ENCODE data around the gene SMAD6.
"Not testable (repeated sequence)": the region's sequence is repeated elsewhere in the genome, so short reads cannot be mapped to it uniquely, and the experiment has no call there.

Gene SMAD6

DNA sequence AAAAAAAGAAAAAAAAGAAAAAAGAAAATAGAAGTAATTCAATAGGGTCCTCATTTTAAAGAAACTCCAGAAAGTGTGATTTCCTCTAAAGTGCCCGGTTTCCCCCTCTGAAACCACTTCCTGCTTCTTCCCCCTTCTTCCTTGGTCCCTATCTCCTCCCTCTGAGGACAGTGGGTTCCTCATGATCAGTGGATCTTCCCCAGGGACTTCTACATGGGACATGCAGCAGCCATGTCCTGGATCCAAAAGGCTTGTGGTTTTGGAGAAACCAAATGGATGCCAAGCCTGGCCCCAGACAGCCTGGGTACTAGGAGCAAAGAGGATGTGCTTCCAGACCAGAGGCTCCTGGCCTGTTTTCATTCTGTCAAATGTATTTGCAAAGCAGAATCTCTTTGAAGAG, 26.6 kb upstream of the SMAD6 start:
- no peak for DNase-seq (ENCODE audit: low read depth, low spot score)

DNA sequence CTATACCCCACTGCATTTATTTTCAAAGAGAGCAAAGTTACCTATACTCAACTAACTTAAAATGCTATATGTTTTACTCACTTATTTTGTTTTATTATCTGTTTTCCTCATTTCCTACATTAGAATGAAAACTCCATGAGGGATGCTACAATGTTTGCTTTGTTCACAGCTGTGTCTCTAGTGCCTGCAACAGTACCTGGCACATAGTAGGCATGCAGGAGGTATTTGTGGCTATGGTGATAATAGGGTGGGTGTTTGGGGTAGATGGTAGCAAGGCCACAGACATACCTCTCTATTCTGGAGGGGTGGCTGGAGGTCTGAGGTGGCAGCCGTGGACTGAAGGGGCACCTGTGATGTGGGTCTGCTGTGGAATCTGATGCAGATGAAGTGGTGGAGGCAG, 24.7 kb upstream of the SMAD6 start:
- no peak for DNase-seq (ENCODE audit: low read depth, low spot score)

DNA sequence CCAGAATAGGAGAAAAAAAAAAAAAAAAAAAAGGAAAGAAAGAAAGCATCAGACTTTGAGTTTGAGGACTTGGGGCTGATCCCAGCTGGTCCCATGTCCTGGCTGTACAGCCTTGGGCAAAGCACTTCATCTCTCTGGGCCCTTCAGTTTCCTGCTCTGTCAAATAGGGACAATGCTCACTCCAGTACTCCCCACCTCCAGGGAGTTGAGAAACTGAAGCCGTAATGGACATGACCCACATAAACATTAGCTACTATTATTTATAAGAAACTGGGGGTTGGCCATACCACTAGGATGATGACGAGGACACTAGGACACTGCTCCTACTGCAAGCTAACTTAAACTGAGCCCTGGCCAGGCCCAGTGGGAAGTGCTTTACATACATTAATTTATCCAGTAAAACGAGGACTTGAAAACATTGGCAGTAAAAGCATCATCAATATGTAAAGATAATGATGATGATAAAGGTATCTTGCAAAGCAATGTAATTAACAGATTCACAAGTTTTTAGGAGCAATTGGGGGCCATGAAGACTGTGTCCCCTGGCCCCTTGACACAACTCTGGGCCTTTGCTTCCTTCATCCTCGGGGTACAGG, 22.9 kb upstream of the SMAD6 start:
- DNase-seq (ENCODE audit: low read depth, low spot score) = no peak

DNA sequence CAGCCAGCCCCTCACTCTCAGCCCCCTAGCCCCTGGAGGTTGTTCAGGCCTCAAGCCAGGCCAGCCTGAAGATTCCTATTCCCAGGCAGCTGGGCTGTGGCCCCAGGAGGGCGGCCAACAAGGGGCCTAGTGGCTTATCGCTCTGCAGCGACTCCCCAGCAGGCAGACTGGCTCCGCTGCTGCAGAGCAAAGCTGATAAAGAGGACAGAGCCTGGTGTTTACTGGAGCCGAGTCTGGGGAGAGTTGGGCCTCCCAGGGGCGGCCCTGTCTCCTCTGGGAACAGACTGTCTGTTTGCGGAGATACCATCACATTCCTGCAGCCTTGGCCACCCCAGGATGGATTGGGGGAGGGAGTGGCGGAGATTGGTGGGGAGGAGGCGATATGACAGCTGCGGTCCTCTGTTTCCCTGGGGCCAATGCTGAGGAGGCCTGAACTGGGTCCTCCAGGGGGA, 22.4 kb upstream of the SMAD6 start:
- DNase-seq (ENCODE audit: low read depth, low spot score) = no peak

DNA sequence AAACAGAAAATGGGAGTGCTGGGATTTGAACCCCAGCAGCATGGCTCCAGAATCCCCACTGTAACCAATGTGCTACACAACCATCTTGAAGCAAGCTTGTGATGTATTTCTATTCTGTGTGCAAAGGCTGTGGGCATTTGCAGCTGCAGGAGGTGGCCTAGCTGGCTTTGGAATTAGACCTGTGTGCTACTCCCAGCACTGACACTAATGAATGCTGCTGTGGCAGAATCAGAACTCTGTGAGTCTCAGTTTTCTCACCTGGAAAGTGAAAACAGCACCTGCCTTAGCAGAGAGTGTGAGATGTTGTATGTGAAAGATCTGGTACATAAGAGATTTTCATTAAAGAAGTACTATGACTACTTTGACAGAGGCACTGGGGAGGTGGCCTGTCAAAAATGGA, 21.5 kb upstream of the SMAD6 start:
- DNase-seq (ENCODE audit: low read depth, low spot score) = no peak

DNA sequence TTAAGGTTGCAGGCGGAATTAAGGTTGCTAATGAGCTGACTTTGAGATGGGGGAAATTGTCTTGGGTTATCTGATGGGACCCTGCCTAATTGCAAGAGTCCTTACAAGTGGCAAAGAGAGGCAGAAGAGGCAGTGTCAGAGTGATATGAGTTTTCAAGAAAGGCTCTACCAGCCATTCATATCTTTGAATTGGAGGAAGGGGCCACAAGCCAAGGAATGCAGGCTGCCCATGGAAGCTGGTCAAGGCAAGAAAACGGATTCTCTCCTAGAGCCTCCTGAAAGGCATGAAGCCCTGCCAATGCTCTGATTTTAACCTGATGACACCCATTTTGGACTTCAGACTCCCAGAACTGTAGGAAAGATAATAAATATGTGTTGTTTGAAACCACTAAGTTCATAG, 20.6 kb upstream of the SMAD6 start:
- no peak for DNase-seq (ENCODE audit: low read depth, low spot score)

DNA sequence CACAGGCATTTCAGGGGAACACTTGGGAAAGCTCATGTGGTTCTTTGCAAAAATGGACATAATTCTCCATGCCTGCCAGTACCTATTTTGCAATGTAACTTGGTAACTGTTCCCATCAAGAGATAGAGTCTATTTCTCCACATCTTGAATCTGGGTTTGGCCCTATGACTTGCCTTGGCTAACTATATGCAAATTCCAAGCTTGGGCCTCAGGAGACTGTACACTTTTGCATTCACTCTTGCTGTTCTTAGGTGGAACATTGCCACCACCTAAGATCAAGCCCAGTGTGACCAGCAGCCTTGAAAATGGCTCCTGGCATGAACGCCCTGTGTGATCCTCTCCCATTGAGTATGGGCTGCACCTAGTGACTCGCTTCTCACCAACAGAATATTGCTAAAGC, 19.8 kb upstream of the SMAD6 start:
- DNase-seq (ENCODE audit: low read depth, low spot score) = no peak

DNA sequence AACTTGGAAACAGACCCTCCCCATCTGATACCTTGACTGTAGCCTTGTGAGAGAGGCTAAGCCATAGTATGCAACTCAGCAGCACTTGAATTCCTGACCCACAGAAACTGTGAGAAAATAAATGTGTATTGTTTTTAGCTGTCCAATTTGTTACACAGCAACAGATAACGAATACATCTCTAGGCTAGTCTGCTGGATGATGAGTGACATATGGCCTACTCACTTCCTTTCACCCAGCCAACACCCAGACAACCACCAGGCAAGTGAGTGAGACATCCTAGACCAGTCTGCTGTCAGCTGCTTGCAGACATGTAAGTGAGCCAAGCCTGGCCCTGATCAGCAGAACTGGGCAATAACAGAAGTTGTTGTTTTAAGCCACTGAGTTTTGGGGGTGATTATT, 19.2 kb upstream of the SMAD6 start:
- no peak for DNase-seq (ENCODE audit: low read depth, low spot score)

DNA sequence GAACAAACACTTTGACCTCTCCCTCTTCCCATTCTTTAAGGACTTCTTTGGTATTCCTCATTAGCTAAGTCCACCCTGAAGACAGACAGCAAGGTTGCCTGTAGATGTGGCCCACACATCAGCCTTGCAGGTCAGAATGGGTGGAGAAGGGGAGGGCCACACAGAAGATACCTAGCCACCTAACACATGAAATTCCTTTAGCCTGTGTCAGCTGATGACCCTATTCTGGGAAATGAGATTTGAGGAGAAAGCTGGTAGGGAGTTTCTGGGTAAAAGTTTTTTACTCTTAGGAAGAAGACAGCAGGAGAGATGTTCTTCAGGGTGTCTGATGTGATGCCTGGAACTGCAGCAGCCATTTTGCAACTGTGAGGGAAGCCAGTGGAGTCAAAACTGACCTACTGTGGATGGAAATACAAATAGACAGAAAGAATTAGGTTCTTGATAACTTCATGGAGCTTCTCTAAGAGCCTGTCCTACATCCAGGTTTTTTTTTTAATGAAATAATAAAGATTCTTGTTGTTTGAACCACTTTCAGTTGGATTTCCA, 17.8 kb upstream of the SMAD6 start:
- DNase-seq (ENCODE audit: low read depth, low spot score) = no peak

DNA sequence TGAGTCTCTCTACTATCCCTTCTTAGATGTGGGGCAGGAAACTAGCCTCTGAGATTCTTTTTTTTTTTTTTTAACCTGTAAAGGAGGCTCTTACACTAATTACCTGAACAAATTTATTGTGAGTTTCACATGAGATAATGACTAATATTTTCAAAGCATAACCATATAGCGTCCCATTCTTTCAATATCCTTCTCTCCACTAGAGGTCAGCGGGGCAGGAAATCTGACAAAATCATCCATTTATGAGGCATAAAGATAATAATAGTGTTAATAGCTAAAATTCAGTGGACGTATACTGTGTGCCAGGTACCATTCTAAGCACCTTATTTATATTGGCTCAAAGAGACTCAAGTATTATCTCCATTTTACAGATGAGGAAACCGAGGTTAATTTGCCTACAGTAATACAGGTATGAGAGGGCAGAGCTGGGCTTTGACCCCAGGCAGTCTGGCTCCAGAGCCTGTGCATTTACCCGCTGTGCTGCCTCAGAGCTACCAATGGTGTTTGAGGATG, 16.3 kb upstream of the SMAD6 start:
- DNase-seq (ENCODE audit: low read depth, low spot score) = no peak

DNA sequence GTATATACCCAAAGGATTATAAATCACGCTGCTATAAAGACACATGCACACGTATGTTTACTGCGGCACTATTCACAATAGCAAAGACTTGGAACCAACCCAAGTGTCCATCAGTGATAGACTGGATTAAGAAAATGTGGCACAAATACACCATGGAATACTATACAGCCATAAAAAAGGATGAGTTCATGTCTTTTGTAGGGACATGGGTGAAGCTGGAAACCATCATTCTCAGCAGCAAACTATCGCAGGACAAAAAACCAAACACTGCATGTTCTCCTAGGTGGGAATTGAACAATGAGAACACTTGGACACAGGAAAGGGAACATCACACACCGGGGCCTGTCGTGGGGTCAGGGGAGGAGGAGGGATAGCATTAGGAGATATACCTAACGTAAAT, 11.1 kb upstream of the SMAD6 start:
- not testable (repeated sequence) for DNase-seq (ENCODE audit: low read depth, low spot score)

DNA sequence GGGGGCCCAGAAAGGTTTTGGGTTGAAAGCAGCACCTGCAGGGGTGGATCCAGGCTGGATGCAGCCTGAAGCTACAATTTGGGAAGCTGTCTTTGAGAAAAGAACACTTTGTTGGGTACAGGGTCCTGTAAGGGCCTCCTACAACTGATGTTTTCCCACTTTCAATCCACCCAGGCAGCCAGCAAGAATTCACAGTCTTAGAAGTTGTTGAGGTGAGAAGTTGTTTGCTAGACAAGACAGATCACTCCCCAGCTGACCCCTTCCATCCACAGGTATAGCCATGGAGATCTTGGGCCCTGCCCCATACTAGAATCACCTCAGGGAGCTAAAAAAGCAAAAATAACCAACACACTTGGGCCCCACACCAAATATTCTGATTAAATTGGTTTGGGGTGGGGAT, 10.3 kb upstream of the SMAD6 start:
- DNase-seq (ENCODE audit: low read depth, low spot score) = no peak

DNA sequence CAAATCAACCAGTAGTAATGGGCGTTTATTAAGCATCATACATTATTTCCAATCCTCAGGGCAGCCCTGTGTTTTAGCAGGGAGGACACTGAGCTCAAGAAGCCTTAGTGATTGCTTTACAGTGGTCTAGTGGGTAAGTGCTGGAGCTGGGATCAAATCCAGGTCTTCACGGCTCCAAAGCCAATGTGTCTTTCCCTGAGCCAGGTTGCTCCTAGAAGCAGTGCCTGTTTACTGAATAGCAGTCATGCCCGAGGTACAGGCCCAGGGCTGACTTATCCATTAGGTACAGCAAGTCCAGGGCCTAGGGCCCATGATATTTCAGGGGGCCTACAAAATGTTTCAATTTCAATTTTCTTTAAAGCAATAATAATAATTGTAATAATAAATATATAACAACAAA, 9.6 kb upstream of the SMAD6 start:
- DNase-seq (ENCODE audit: low read depth, low spot score) = no peak

DNA sequence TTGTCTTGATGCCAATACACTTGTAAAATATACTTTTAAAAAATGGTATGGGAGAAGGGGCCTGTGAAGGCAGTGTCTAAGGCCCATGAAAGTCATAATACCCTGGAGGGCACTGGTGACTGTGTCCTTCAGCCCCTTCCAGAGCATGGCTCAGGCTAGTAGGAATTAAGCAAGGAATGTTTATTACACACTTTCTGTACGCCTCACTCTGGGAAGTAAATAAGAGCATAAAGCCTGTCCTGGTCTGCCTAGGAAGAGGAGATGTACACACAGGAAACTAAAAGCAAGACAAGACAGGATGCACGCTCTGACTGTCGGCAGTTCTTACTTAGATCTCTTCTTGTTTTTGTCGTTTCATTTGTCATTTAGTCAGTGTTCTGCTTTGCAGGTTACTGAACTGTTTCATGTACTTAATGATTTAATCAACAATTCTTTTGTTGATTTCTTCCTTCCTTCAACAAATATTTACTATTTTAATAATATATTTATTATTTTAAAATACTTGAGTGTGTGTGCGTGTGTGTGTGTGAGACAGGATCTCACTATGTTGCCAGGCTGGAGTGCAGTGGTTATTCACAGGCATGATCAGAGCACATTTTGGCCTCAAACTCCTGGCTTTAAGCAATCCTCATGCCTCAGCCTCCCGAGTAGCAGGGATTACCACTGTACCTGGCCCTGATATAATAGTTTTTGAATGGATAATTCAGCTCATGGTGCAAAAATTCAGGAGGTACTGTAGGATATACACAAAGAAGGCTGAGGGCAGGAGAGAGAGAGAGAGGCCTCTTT, 9.0 kb upstream of the SMAD6 start:
- no peak for DNase-seq (ENCODE audit: low read depth, low spot score)

DNA sequence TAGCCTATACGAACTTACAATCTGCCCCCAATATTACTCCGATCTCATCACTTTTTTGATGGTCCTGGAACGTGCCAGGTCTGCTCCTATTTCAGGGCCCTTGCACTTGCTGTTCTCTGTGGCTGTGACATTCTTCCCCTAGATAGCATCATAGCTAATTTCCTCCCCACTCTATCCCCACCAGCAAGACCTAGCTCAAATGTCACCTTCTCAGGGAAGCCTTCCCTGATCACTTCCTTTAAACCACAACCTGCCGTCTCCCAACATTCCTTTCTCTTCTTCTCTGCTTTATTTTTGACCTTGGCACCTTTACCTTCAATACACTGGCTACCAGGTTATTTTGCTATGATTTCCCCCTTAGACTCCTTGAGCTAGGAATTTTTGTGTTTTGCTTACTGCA, 5.3 kb upstream of the SMAD6 start:
- no peak for DNase-seq (ENCODE audit: low read depth, low spot score)

DNA sequence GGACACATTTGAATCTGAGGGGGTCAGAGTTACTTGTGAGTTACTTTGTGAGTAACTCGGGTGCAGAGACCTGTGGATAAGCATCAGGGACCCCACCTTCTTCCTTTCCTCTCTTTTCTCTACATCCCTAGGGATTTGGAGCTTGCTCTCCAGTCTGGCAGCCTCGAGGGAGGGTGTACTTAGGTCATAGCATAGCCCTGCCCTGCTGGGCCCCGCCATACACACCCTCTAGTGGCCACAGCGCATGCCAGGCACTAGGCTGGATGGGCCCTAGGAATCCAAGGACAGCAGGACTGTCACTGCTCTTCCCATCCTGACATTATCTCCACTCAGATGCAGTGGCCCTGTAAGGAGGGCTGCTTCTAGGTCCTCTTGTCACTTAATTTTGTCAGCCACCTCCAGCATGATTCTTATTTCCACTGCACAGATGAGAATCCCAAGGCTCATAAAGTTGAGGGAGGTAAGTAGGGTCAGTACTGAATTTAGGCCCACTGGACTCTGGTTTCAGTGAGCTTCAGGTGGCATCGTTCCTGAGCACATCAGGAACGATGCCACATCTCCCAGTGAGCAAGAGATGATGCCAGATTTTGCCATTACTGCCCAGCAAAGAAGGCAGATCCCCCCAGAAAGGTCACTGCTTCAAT, 3.6 kb upstream of the SMAD6 start:
- DNase-seq (ENCODE audit: low read depth, low spot score) = no peak

DNA sequence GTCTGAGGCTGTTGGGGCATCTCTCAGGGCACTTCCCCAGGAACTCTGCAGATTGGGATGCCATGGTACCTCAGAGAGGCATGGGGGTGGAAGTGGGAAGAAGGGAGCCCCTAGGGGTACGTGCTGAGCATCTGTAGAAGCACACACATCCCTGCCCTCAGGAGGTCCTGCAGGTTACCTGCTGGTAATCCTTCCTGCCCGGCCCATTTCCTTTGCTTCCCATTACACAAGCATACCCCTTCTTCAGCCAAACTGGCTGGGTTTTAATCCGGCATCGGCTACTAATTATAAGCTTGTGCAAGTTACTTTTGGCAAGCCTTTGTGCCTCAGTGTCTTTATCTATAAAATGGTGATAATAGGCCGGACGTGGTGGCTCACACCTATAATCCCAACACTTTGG, 3.1 kb upstream of the SMAD6 start:
- no peak for DNase-seq (ENCODE audit: low read depth, low spot score)

DNA sequence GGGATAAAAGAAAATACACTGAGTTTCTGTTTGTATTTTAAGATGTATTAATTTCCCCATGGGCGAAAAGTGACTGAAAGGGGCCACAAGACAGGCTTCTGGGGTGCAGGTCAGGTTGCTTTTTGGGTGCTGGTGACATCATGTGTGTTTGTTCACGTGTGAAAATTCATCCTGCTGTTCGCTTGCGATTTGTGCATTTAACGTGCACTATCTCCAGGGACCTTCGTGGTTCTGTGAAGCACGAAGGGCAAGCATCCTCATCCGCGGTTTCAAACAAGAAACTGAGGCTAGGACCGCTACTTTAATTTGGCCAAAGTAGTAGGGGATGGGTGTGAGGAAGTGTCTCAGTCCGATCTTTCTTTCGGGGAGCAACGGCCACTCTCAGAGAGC, 1.6 kb upstream of the SMAD6 start:
- no peak for DNase-seq (ENCODE audit: low read depth, low spot score)

DNA sequence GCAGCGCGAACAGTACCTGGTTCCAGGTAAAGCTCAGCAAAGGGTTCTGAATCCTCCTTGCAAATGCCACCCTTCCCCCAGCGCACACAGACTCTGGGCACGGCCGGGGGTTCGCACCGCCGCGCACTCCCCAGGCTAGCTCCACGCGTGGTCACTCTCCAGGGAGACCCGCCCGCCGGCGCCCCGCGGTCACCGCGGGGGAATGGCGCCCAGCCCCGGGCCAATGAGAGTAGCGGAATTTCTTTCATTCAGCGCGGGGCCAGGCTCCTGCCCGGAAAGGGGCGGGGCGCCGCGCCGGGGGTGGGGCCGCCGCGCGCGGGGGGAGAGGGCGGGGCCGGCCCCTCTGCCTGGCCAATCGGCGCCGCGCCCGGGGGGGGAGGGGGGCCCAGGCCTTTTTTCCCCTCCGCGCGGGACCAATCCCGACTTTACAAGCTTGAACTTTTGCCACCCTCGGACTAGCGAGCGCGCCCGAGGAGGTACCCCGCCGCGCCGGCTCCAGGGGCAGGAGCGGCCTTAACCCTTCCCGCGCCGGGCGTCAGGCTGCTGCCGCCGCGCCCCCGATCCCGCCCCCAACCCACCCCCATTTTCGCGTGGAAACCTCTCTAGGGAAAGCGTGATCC, 1.1 kb upstream of the SMAD6 start:
- peak; percentile 76 for DNase-seq (ENCODE audit: low read depth, low spot score)

DNA sequence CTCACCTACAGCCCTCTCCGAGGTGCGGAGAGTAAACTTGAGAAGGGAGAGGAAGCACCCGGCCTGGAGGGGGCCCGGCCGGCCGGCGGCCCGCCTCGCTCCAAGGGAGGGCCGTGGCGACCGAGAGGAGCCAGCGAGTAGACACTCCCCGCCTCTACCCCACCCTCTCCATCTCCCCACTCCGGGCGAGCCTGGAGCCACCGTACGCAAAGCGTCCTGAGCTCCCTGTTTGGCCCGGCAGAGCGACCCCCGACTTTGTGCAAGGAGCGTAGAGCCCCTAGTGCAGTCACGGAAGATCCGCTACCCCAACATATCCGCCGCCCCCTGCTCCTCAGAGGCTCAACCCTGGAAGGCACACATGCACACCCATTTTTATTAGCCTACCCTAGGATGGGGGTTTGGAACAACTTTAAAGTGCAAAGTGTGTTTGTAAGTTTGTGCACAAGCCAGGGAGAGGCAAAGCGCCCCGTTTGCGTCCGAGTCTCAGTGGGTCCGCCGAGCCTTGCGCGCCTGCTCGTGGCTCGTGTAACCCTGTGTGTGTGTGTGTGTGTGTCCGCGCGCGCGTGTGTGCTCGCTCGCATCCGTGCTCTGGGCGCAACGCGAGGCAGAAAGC, 508 bp upstream of the SMAD6 start:
- no peak for DNase-seq (ENCODE audit: low read depth, low spot score)

DNA sequence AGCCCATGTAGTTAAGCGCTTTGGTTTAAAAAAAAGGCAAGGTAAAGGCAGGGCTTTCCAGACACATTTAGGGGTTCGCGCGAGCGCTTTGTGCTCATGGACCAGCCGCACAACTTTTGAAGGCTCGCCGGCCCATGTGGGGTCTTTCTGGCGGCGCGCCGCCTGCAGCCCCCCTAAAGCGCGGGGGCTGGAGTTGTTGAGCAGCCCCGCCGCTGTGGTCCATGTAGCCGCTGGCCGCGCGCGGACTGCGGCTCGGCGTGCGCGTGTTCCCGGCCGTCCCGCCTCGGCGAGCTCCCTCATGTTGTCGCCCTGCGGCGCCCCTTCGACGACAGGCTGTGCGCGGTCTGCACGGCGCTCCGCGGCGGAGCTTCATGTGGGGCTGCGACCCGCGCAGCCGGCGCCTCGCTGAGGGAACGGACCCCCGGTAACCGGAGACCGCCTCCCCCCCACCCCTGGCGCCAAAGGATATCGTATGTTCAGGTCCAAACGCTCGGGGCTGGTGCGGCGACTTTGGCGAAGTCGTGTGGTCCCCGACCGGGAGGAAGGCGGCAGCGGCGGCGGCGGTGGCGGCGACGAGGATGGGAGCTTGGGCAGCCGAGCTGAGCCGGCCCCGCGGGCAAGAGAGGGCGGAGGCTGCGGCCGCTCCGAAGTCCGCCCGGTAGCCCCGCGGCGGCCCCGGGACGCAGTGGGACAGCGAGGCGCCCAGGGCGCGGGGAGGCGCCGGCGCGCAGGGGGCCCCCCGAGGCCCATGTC, 927 bp downstream of the SMAD6 start:
- no peak for DNase-seq (ENCODE audit: low read depth, low spot score)
